GM23338 (cell line): ENCODE data around the gene GABPA.

Source experiments
- EZH2 ChIP-seq: fragments of 200-600 bp; sonication (generic); IDR thresholded peaks from one replicate; pipeline ENCODE4 v1.8.0; 2017; ENCODE audit warnings: antibody characterized with exemption, mild to moderate bottlenecking, low read depth; ENCODE audit not compliant: unreplicated experiment
- NANOG ChIP-seq: IDR thresholded peaks from 2 replicates; pipeline ENCODE4 v1.6.1; 2016; ENCODE audit warnings: antibody characterized with exemption, borderline replicate concordance
- TF ChIP-seq, protein P1 (sequence below), 2 experiments: fragments of 200-600 bp in 1 of 2; sonication (generic) in 1 of 2; conservative IDR thresholded peaks; 2 replicates each; pipeline versions ENCODE4 v1.5.1 to v1.6.1; 2016 to 2017; ENCODE audit warnings: antibody characterized with exemption in 2 of 2, low read depth in 2 of 2, mild to moderate bottlenecking in 2 of 2, moderate library complexity in 1 of 2
- TF ChIP-seq, protein P2 (sequence below): IDR thresholded peaks from 2 replicates; pipeline ENCODE4 v1.6.1; 2016; ENCODE audit warnings: antibody characterized with exemption

DNA sequence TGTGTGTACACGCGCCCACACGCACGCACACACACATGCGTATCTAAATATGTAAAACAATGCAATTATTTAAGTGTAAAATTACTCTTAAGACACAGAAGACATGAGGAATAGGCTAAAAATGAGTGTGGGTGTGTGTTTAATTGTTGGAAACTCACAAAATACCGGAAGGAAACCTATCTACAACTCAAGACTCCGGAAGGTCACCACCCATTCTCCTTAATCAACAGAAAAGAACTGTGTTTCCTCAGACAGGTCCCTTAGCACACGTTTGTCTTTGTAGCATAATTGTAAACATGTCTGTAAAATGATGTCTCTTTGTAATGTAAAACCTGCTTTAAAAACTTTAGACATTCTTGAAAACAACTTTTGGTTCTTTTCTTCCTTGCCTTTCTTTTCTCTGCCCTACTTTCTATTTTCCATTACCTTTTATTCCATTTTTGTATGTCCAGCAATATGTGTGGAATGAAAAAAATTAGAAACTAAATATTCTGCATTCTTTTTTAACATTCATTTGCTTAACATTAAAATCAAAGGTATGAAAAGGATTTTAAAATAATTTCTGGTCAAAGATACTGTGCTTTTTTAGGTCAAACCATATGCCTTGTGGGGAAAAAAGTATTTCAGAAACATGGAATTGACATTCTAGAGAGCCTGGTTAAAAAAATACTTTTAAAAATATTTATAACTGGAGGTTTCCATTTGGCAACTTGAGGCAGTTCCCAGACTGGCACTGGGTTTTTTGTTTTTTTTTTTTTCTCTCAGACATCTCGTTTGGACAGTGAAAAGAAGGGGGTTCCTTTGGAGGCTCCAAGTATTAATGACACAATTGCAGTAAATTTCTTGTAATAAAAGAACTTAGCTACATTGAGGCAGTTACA, 46.3 kb upstream of the GABPA start:
- TF ChIP-seq, protein P1, sequence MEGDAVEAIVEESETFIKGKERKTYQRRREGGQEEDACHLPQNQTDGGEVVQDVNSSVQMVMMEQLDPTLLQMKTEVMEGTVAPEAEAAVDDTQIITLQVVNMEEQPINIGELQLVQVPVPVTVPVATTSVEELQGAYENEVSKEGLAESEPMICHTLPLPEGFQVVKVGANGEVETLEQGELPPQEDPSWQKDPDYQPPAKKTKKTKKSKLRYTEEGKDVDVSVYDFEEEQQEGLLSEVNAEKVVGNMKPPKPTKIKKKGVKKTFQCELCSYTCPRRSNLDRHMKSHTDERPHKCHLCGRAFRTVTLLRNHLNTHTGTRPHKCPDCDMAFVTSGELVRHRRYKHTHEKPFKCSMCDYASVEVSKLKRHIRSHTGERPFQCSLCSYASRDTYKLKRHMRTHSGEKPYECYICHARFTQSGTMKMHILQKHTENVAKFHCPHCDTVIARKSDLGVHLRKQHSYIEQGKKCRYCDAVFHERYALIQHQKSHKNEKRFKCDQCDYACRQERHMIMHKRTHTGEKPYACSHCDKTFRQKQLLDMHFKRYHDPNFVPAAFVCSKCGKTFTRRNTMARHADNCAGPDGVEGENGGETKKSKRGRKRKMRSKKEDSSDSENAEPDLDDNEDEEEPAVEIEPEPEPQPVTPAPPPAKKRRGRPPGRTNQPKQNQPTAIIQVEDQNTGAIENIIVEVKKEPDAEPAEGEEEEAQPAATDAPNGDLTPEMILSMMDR (conservative IDR thresholded peaks at IDR 0.05; ENCODE audit: low read depth in 2 of 2), result no peak
- TF ChIP-seq EZH2 (no peak), NANOG (no peak)
- TF ChIP-seq, protein P2, sequence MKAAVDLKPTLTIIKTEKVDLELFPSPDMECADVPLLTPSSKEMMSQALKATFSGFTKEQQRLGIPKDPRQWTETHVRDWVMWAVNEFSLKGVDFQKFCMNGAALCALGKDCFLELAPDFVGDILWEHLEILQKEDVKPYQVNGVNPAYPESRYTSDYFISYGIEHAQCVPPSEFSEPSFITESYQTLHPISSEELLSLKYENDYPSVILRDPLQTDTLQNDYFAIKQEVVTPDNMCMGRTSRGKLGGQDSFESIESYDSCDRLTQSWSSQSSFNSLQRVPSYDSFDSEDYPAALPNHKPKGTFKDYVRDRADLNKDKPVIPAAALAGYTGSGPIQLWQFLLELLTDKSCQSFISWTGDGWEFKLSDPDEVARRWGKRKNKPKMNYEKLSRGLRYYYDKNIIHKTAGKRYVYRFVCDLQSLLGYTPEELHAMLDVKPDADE, result no peak
